Esophagus muscularis mucosa (tissue), 4 donors: ENCODE data around the gene SH2D6. TPM values are rescaled to one million over a fixed set of nuclear protein-coding genes. Genes with fewer than 3 reads are reported as not detected.

ENCODE experiments used
- DNase-seq: peaks from one replicate; pipeline ENCODE4 v3.0.0-alpha.2; 2017; ENCODE audit errors: extremely low spot score
- H3K27ac ChIP-seq, 4 donors: fragments of 200-600 bp; sonication (generic); replicated peaks in 1 of 4; 1 replicate in 3 of 4; 2 replicates in 1 of 4; pipeline ENCODE4 v1.5.1; 2016 to 2019; ENCODE audit warnings: mild to moderate bottlenecking in 1 of 4
- H3K27me3 ChIP-seq, 4 donors: fragments of 200-600 bp; sonication (generic); one replicate each; pipeline versions ENCODE4 v1.5.1 to v1.6.0; 2016 to 2019
- H3K36me3 ChIP-seq, 4 donors: fragments of 200-600 bp; sonication (generic); one replicate each; pipeline ENCODE4 v1.5.1; 2016 to 2019
- H3K4me1 ChIP-seq, 4 donors: fragments of 200-600 bp; sonication (generic); one replicate each; pipeline ENCODE4 v1.5.1; 2016 to 2019
- H3K4me3 ChIP-seq, 4 donors: fragments of 200-600 bp; sonication (generic); 1 replicate in 2 of 4; 2 replicates in 2 of 4; pipeline ENCODE4 v1.5.1; 2016 to 2019; ENCODE audit warnings: mild to moderate bottlenecking in 4 of 4, moderate library complexity in 1 of 4
- H3K9me3 ChIP-seq, 4 donors: fragments of 200-600 bp; sonication (generic); 1 replicate in 3 of 4; 2 replicates in 1 of 4; pipeline ENCODE4 v1.5.1; 2016 to 2019
- CTCF ChIP-seq, 3 experiments: fragments of 200-600 bp in 2 of 3; fragments of 450-650 bp in 1 of 3; sonication (generic) in 2 of 3; IDR thresholded peaks; one replicate each; pipeline ENCODE4 v1.5.1; 2017 to 2019; ENCODE audit warnings: antibody characterized with exemption in 3 of 3, mild to moderate bottlenecking in 2 of 3, moderate library complexity in 1 of 3
- EP300 ChIP-seq: sonication (generic); formaldehyde crosslinking; IDR thresholded peaks from one replicate; pipeline ENCODE4 v1.6.1; 2017; ENCODE audit warnings: antibody characterized with exemption
- POLR2A ChIP-seq: fragments of 450-650 bp; IDR thresholded peaks from one replicate; pipeline ENCODE4 v1.6.1; 2017; ENCODE audit warnings: antibody characterized with exemption, moderate library complexity, mild to moderate bottlenecking, low read depth
- POLR2AphosphoS5 ChIP-seq, 2 donors: sonication (generic); formaldehyde crosslinking; IDR thresholded peaks; one replicate each; pipeline ENCODE4 v1.6.1; 2017; ENCODE audit warnings: antibody characterized with exemption in 2 of 2
- WGBS: methylation state at CpG from one replicate; pipeline ENCODE4 v1.1.5; 2018; 5-methylcytosine and 5-hydroxymethylcytosine counted together
- intact Hi-C: fragments of 100-400 bp; cut with DNase I; formaldehyde crosslinking; loops from one replicate; pipeline ENCODE4 v1.15.1; 2023
- total RNA-seq, 4 donors: library from RNA; depleted of rRNA; stranded (reverse); fragments of >200 nt; gene quantifications; one replicate each; pipeline versions ENCODE4 v1.1.0 to v1.2.1, GENCODE V29; 2016

SH2D6 gene
- total RNA-seq, 4 donors from 2014 or later, result not detected

- H3K27ac ChIP-seq, result peak overlapping the region; percentile 58 to 70 (median 67)
- 56% methylated on average over 5 of the region's 5 CpGs for WGBS
- H3K27me3 ChIP-seq, result no peaks in the 10 kb centered on the region
- no peaks in the 10 kb centered on the region for H3K9me3 ChIP-seq
- intact Hi-C loops, result no loop called here
- DNase-seq, result no peak
- H3K4me3 ChIP-seq, result peak overlapping the region in 3 of 4 donors; percentile 6 to 40 (median 21)
- TF ChIP-seq POLR2A, result no peak
- no peak for TF ChIP-seq EP300
- no peak for TF ChIP-seq CTCF (IDR thresholded peaks at IDR 0.05)
- H3K4me1 ChIP-seq, result peaks cover 0 to 26% (median 23%) of the 10 kb centered on the region in 4 donors
- H3K36me3 ChIP-seq, result peaks cover 0 to 29% (median 5%) of the 10 kb centered on the region in 4 donors
These were observed 21.7 kb upstream of the SH2D6 start for GRCh38 chr2:85396531-85397470.

GRCh38 chr2:85397925-85398331 lies 20.6 kb upstream of the SH2D6 start:
- peak overlapping the region in 1 of 4 donors; percentile 58 for H3K27ac ChIP-seq
- intact Hi-C loops, result no loop called here
- TF ChIP-seq POLR2AphosphoS5 (IDR thresholded peaks at IDR 0.05) (no peak), CTCF (IDR thresholded peaks at IDR 0.05) (no peak), EP300 (no peak), POLR2A (no peak)
- H3K9me3 ChIP-seq, result no peaks in the 10 kb centered on the region
- H3K36me3 ChIP-seq, result peaks cover 0 to 28% (median 0%) of the 10 kb centered on the region in 4 donors
- H3K4me1 ChIP-seq, result peaks cover 0 to 26% (median 23%) of the 10 kb centered on the region in 4 donors
- no peak overlapping the region for H3K4me3 ChIP-seq
- DNase-seq, result no peak
- no peaks in the 10 kb centered on the region for H3K27me3 ChIP-seq
- WGBS, result 88% methylated on average over 2 of the region's 4 CpGs

GRCh38 chr2:85398426-85399182 lies 19.9 kb upstream of the SH2D6 start:
- no peak for DNase-seq
- intact Hi-C loops, result no loop called here
- WGBS, result 88% methylated on average over 7 of the region's 8 CpGs
- H3K27ac ChIP-seq, result no peak overlapping the region
- TF ChIP-seq CTCF (IDR thresholded peaks at IDR 0.05) (no peak), POLR2AphosphoS5 (IDR thresholded peaks at IDR 0.05) (no peak), POLR2A (no peak), EP300 (no peak)
- no peak overlapping the region for H3K4me3 ChIP-seq
- no peaks in the 10 kb centered on the region for H3K27me3 ChIP-seq
- H3K4me1 ChIP-seq, result peaks cover 0 to 26% (median 23%) of the 10 kb centered on the region in 4 donors
- H3K9me3 ChIP-seq, result peaks cover 0 to 4% (median 0%) of the 10 kb centered on the region in 4 donors
- H3K36me3 ChIP-seq, result peaks cover 0 to 28% (median 0%) of the 10 kb centered on the region in 4 donors

GRCh38 chr2:85399183-85399455 lies 19.4 kb upstream of the SH2D6 start:
- 96% methylated on average over 8 of the region's 8 CpGs for WGBS
- no peak overlapping the region for H3K4me3 ChIP-seq
- H3K27ac ChIP-seq, result no peak overlapping the region
- peaks cover 0 to 25% (median 22%) of the 10 kb centered on the region in 4 donors for H3K4me1 ChIP-seq
- peaks cover 0 to 28% (median 0%) of the 10 kb centered on the region in 4 donors for H3K36me3 ChIP-seq
- intact Hi-C loops, result no loop called here
- peaks cover 0 to 5% (median 0%) of the 10 kb centered on the region in 4 donors for H3K9me3 ChIP-seq
- H3K27me3 ChIP-seq, result no peaks in the 10 kb centered on the region
- DNase-seq, result no peak
- no peak for TF ChIP-seq EP300
- TF ChIP-seq POLR2A, result no peak
- TF ChIP-seq CTCF (IDR thresholded peaks at IDR 0.05), result no peak
- no peak for TF ChIP-seq POLR2AphosphoS5 (IDR thresholded peaks at IDR 0.05)
